Ovary (tissue), 9 donors: ENCODE measurements around the gene MAPKAP1. TPM values are rescaled to one million over a fixed set of nuclear protein-coding genes. Genes with fewer than 3 reads are reported as not detected.

Source experiments
- DNase-seq, 5 donors: peaks; one replicate each; pipeline ENCODE4 v3.0.0-alpha.2; 2019 to 2020
- H3K27ac ChIP-seq, 2 donors: fragments of 200-600 bp; one replicate each; pipeline versions ENCODE4 v1.5.1 to v1.8.0; 2019 to 2022
- H3K27me3 ChIP-seq: fragments of 200-600 bp; one replicate; pipeline ENCODE4 v1.8.0; 2022
- H3K36me3 ChIP-seq: fragments of 200-600 bp; sonication (generic); one replicate; pipeline ENCODE4 v1.5.1; 2019
- H3K4me1 ChIP-seq: one replicate; pipeline ENCODE4 v1.8.1; 2013; ENCODE audit warnings: mild to moderate bottlenecking, moderate library complexity; ENCODE audit not compliant: insufficient read depth
- H3K4me3 ChIP-seq: fragments of 200-600 bp; sonication (generic); one replicate; pipeline ENCODE4 v1.5.1; 2017
- H3K9me3 ChIP-seq, 2 donors: fragments of 200-600 bp in 1 of 2; sonication (generic) in 1 of 2; one replicate each; pipeline versions ENCODE4 v1.5.1 to v1.8.1; 2013 to 2019; ENCODE audit warnings: mild to moderate bottlenecking in 1 of 2, moderate library complexity in 1 of 2
- EP300 ChIP-seq: sonication (generic); formaldehyde crosslinking; IDR thresholded peaks from one replicate; pipeline ENCODE4 v1.6.1; 2017; ENCODE audit warnings: antibody characterized with exemption
- POLR2A ChIP-seq: fragments of 450-650 bp; IDR thresholded peaks from one replicate; pipeline ENCODE4 v1.6.1; 2017; ENCODE audit warnings: antibody characterized with exemption, mild to moderate bottlenecking, moderate library complexity
- WGBS, 3 donors: extraction: QIAGEN DNeasy Blood & Tissue Kit in 1 of 3; methylation state at CpG; one replicate each; pipeline versions ENCODE4 v1.1.5 to v1.1.7; 2013 to 2017; 5-methylcytosine and 5-hydroxymethylcytosine counted together
- intact Hi-C, 4 donors: fragments of 100-400 bp; cut with DNase I; formaldehyde crosslinking; loops; one replicate each; pipeline versions ENCODE4 v1.11.0 to v1.15.1; 2022 to 2023
- polyA plus RNA-seq, 2 donors: library from polyadenylated mRNA; stranded (reverse); fragments of 200-250 nt in 1 of 2; fragments of 350-450 nt in 1 of 2; fragmentation: Illumina TruSeq in 1 of 2; extraction: RNeasy Lipid Tissue Mini Kit (QIAGEN cat#74804) in 1 of 2; gene quantifications; one replicate each; pipeline ENCODE4 v1.2.3, GENCODE V29; 2013 to 2014
- total RNA-seq, 7 donors: library from RNA; depleted of rRNA in 2 of 7; stranded (reverse); fragments of >200 nt in 2 of 7; fragmentation: NEBNext Ultra II Directional in 3 of 7; extraction: Animal tissue kit (Norgen Biotek cat#: 25700) in 3 of 7; gene quantifications; one replicate each; pipeline versions ENCODE4 v1.1.0 to v1.2.4, GENCODE V29; 2016 to 2023
- TF ChIP-seq, protein P1 (sequence below), 3 donors: fragments of 450-650 bp in 2 of 3; fragments of 200-600 bp in 1 of 3; IDR thresholded peaks; one replicate each; pipeline versions ENCODE4 v1.5.1 to v1.8.0; 2016 to 2022; ENCODE audit warnings: antibody characterized with exemption in 3 of 3, mild to moderate bottlenecking in 1 of 3
- donor health status: DM: no; HTN: no; CAD: no; lungs with moderate emphysema.
- donor health status: DM: no; HTN: no; CAD: no.
- donor health status: Bipolar disorder and iron deficiency.
- donor health status: DM: yes; HTN: yes; CAD: no.
- donor health status: DM: no; HTN: no; CAD: no.
- donor health status: DM: yes; HTN: yes; CAD: no.

The MAPKAP1 gene
- total and polyA plus RNA-seq, 9 donors, result 43.3 to 86.5 (median 50.2) TPM

DNA sequence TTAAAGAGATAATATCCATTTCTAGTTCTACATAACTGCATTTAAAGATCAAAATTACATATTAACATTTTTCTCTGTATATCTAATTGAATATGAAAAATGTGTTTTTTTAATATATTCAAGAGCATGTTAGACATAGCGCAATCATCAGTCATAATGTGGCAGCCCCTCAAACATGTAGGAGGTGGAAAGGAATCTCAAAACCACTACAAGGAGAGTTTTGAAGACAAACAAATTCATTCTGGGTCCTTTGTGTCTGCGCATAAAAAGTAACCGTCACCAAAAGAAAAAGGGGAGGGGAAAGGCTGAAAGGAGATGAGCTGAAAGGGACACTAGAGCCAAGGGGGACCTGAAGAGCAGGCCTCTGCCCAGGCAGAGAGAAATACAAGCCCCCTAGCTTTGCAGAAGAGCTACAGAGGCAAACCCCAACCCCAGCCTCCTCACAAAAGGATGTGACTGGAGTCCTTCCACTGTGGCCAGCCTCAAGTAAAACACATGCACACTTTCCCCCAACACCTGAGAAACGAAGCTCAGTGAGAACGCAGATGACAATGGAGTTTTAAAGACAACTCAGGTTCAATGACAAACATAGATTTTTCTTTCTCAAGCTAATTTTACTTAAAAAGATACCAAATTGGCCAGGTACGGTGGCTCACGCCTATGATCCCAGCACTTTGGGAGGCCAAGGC lies 62.0 kb downstream of the MAPKAP1 start:
- no peak overlapping the region for H3K4me3 ChIP-seq
- no peaks in the 10 kb centered on the region for H3K36me3 ChIP-seq
- DNase-seq, result no peak
- intact Hi-C loops, result no loop called here
- 92 to 97% (median 95%) methylated on average over 7 of the region's 7 CpGs for WGBS, 3 donors
- peaks cover 2% of the 10 kb centered on the region for H3K4me1 ChIP-seq
- H3K9me3 ChIP-seq, result no peaks in the 10 kb centered on the region
- H3K27me3 ChIP-seq, result no peaks in the 10 kb centered on the region
- TF ChIP-seq, protein P1, sequence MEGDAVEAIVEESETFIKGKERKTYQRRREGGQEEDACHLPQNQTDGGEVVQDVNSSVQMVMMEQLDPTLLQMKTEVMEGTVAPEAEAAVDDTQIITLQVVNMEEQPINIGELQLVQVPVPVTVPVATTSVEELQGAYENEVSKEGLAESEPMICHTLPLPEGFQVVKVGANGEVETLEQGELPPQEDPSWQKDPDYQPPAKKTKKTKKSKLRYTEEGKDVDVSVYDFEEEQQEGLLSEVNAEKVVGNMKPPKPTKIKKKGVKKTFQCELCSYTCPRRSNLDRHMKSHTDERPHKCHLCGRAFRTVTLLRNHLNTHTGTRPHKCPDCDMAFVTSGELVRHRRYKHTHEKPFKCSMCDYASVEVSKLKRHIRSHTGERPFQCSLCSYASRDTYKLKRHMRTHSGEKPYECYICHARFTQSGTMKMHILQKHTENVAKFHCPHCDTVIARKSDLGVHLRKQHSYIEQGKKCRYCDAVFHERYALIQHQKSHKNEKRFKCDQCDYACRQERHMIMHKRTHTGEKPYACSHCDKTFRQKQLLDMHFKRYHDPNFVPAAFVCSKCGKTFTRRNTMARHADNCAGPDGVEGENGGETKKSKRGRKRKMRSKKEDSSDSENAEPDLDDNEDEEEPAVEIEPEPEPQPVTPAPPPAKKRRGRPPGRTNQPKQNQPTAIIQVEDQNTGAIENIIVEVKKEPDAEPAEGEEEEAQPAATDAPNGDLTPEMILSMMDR (IDR thresholded peaks at IDR 0.05), result no peak
- no peak for TF ChIP-seq EP300
- no peak for TF ChIP-seq POLR2A
- no peak overlapping the region for H3K27ac ChIP-seq

DNA sequence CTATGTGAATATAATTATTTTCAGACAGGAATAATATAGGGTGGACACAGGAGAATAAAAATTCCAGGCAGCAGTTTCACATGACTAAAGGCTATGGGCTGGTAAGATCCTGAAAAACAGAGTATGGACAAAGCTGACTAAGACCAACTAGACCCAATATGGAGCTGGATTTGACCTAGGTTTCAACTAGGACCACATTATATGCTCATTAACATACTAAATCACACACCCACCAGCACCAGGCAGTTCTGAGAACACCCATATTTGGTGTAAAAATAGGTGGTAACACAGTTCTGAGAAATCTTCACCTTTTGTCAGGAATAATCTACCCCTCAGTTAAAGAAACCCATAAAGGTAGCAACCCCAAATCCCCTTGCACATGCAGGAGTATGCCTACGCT lies 64.7 kb downstream of the MAPKAP1 start:
- DNase-seq, result no peak
- peaks cover 3% of the 10 kb centered on the region for H3K4me1 ChIP-seq
- 100% methylated on average over 1 of the region's 1 CpG for WGBS, 3 donors
- no peak overlapping the region for H3K4me3 ChIP-seq
- H3K27ac ChIP-seq, result no peak overlapping the region
- intact Hi-C loops, result no loop called here
- H3K36me3 ChIP-seq, result no peaks in the 10 kb centered on the region
- no peaks in the 10 kb centered on the region for H3K9me3 ChIP-seq
- H3K27me3 ChIP-seq, result no peaks in the 10 kb centered on the region
- TF ChIP-seq POLR2A (no peak), EP300 (no peak)
- TF ChIP-seq, protein P1 (IDR thresholded peaks at IDR 0.05), result no peak

DNA sequence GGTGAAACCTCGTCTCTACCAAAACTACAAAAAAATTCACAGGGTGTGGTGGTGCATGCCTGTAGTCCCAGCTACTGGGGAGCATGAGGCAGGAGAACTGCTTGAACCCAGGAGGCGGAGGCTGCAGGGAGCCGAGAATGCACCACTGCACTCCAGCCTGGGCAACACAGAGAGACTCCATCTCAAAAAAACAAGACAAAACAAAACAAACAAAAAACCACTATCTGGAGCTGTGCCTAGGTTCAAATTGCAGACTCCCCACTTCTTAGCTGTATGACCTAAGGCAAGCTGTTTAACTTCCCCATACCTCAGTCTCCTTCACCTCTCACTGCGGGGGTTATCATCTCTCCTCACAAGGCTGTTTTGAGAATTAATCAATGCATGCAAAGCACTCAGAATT lies 68.0 kb downstream of the MAPKAP1 start:
- no peak overlapping the region for H3K27ac ChIP-seq
- no peaks in the 10 kb centered on the region for H3K36me3 ChIP-seq
- 79 to 90% (median 90%) methylated on average over 4 of the region's 4 CpGs for WGBS, 3 donors
- intact Hi-C loops, result loop anchor here in 1 of 4 donors (10.0 kb wide), 1 partner anchor 234 kb away; no protein-coding TSS in a partner anchor
- DNase-seq, result no peak
- peaks cover 4% of the 10 kb centered on the region for H3K4me1 ChIP-seq
- TF ChIP-seq, protein P1 (IDR thresholded peaks at IDR 0.05), result no peak
- TF ChIP-seq EP300 (no peak), POLR2A (no peak)
- no peaks in the 10 kb centered on the region for H3K27me3 ChIP-seq
- H3K9me3 ChIP-seq, result no peaks in the 10 kb centered on the region
- no peak overlapping the region for H3K4me3 ChIP-seq

DNA sequence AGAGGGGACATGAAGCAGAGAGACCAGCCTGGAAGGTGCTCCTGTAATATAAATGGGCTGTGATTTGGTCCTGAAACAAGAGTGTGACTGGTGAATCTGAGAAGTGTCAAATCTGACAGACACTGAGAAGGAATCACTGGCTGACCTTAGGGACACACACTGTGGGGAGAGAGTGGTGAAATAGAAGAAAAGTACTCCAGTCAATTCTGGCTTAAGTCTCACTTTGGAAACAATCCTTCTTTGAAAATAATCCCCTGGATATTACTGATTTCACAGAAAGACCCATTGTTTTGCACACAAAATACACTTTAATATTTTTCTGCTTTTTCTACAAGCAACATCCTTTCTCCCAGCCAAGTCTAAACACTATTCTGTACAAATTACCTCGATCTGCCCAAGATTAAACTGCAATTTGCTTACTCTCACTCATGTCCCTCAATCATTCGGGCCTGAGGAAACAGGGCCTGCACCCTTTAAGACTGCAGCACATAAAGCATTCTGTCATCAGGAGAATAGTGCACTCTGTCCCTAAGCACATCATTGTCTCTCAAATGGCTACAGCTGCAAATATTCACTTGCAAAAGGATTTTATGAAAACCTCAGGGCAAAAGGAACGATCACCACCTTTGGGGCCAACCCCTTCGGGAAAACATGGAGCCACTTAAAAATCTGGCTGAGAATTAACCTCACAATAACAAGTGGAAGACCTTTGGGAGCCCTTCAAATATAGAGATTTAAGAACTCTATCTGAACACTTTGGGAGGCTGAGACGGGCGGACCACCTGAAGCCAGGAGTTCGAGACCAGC lies 68.6 kb downstream of the MAPKAP1 start:
- intact Hi-C loops, result loop anchor here in 1 of 4 donors (10.0 kb wide), 1 partner anchor 234 kb away; no protein-coding TSS in a partner anchor
- peaks cover 6% of the 10 kb centered on the region for H3K4me1 ChIP-seq
- no peaks in the 10 kb centered on the region for H3K27me3 ChIP-seq
- DNase-seq, result no peak
- H3K9me3 ChIP-seq, result no peaks in the 10 kb centered on the region
- TF ChIP-seq EP300 (no peak), POLR2A (no peak)
- TF ChIP-seq, protein P1 (IDR thresholded peaks at IDR 0.05), result no peak
- no peaks in the 10 kb centered on the region for H3K36me3 ChIP-seq
- WGBS, 3 donors, result 86 to 92% (median 87%) methylated on average over 7 of the region's 7 CpGs
- no peak overlapping the region for H3K4me3 ChIP-seq
- no peak overlapping the region for H3K27ac ChIP-seq
